HCT116 (cell line): ENCODE data around the gene MEGF10.

Experiments
- ATF3 ChIP-seq: IDR thresholded peaks from 2 replicates; pipeline ENCODE4 v1.6.1; 2012
- EZH2 ChIP-seq: fragments of 200-600 bp; sonication (generic); IDR thresholded peaks from 2 replicates; pipeline ENCODE4 v1.6.1; 2017; ENCODE audit warnings: antibody characterized with exemption, mixed run types
- EZH2phosphoT487 ChIP-seq: fragments of 200-600 bp; IDR thresholded peaks from 2 replicates; pipeline ENCODE4 v1.6.1; 2018; ENCODE audit warnings: antibody characterized with exemption, borderline replicate concordance
- FOSL1 ChIP-seq: IDR thresholded peaks from 2 replicates; pipeline ENCODE4 v1.6.1; 2012; ENCODE audit warnings: low read depth
- POLR2A ChIP-seq: IDR thresholded peaks from 2 replicates; pipeline ENCODE4 v1.7.0; 2011; ENCODE audit warnings: borderline replicate concordance; ENCODE audit not compliant: insufficient read depth, insufficient read length; ENCODE audit errors: extremely low read depth
- RAD21 ChIP-seq: IDR thresholded peaks from 2 replicates; pipeline ENCODE4 v1.6.1; 2012; ENCODE audit warnings: low read depth, mild to moderate bottlenecking
- SIN3A ChIP-seq: IDR thresholded peaks from 2 replicates; pipeline ENCODE4 v1.6.1; 2012; ENCODE audit warnings: low read depth
- TCF7L2 ChIP-seq: IDR thresholded peaks from 2 replicates; pipeline ENCODE4 v1.7.0; 2011; ENCODE audit warnings: borderline replicate concordance, inconsistent platforms; ENCODE audit not compliant: insufficient read depth, insufficient read length; ENCODE audit errors: extremely low read depth
- YY1 ChIP-seq: IDR thresholded peaks from 2 replicates; pipeline ENCODE4 v1.6.1; 2011; ENCODE audit warnings: low read length, low read depth, moderate library complexity, mild to moderate bottlenecking; ENCODE audit not compliant: insufficient replicate concordance; ENCODE audit errors: extremely low read depth
- TF ChIP-seq, protein P1 (sequence below), 3 experiments: fragments of 200-600 bp in 1 of 3; sonication (generic) in 1 of 3; IDR thresholded peaks in 2 of 3; conservative IDR thresholded peaks in 1 of 3; 2 replicates each; pipeline ENCODE4 v1.5.1; 2012 to 2017; ENCODE audit warnings: low read depth in 2 of 3, low read length in 2 of 3, antibody characterized with exemption in 1 of 3, borderline replicate concordance in 1 of 3, control low read depth in 1 of 3, mild to moderate bottlenecking in 1 of 3, mixed read lengths in 1 of 3, mixed run types in 1 of 3, moderate library complexity in 1 of 3; ENCODE audit not compliant: insufficient read depth in 1 of 3
- TF ChIP-seq, protein P2 (sequence below): IDR thresholded peaks from 2 replicates; pipeline ENCODE4 v1.6.1; 2012
- TF ChIP-seq, protein P3 (sequence below): IDR thresholded peaks from 2 replicates; pipeline ENCODE4 v1.6.1; 2011; ENCODE audit warnings: mild to moderate bottlenecking, low read length, moderate library complexity; ENCODE audit not compliant: insufficient replicate concordance; ENCODE audit errors: extremely low read depth

DNA sequence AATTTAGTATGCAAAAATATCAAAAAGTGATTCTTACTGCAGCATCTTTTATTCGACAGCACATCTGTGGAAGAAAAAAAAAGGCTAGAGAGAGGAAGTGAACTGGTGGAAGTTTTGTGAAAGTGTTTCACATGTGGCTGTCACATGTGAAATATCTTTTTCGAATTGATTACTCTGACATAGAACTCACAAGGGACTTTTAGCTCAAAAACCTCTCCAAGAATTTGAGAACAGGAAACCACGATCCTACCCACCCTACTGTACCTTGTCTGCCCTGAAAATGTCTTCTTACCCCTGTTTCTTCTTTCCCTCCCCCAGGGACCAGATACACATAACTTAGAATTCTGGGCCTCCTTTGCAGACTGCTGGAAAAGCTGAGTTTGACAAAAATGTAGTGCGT, 120.4 kb downstream of the MEGF10 start:
- TF ChIP-seq, protein P1, sequence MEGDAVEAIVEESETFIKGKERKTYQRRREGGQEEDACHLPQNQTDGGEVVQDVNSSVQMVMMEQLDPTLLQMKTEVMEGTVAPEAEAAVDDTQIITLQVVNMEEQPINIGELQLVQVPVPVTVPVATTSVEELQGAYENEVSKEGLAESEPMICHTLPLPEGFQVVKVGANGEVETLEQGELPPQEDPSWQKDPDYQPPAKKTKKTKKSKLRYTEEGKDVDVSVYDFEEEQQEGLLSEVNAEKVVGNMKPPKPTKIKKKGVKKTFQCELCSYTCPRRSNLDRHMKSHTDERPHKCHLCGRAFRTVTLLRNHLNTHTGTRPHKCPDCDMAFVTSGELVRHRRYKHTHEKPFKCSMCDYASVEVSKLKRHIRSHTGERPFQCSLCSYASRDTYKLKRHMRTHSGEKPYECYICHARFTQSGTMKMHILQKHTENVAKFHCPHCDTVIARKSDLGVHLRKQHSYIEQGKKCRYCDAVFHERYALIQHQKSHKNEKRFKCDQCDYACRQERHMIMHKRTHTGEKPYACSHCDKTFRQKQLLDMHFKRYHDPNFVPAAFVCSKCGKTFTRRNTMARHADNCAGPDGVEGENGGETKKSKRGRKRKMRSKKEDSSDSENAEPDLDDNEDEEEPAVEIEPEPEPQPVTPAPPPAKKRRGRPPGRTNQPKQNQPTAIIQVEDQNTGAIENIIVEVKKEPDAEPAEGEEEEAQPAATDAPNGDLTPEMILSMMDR (IDR thresholded peaks at IDR 0.05 in 2 of 3, conservative IDR thresholded peaks at IDR 0.05 in 1 of 3; ENCODE audit: borderline replicate concordance in 1 of 3, insufficient read depth in 1 of 3, low read depth in 2 of 3, low read length in 2 of 3), result no peak
- no peak for TF ChIP-seq EZH2
- TF ChIP-seq POLR2A, result no peak
- TF ChIP-seq RAD21, result no peak
- TF ChIP-seq, protein P2, sequence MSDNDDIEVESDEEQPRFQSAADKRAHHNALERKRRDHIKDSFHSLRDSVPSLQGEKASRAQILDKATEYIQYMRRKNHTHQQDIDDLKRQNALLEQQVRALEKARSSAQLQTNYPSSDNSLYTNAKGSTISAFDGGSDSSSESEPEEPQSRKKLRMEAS, result no peak
- TF ChIP-seq, protein P3, sequence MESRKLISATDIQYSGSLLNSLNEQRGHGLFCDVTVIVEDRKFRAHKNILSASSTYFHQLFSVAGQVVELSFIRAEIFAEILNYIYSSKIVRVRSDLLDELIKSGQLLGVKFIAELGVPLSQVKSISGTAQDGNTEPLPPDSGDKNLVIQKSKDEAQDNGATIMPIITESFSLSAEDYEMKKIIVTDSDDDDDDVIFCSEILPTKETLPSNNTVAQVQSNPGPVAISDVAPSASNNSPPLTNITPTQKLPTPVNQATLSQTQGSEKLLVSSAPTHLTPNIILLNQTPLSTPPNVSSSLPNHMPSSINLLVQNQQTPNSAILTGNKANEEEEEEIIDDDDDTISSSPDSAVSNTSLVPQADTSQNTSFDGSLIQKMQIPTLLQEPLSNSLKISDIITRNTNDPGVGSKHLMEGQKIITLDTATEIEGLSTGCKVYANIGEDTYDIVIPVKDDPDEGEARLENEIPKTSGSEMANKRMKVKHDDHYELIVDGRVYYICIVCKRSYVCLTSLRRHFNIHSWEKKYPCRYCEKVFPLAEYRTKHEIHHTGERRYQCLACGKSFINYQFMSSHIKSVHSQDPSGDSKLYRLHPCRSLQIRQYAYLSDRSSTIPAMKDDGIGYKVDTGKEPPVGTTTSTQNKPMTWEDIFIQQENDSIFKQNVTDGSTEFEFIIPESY, result no peak
- TF ChIP-seq EZH2phosphoT487, result no peak
- no peak for TF ChIP-seq TCF7L2
- no peak for TF ChIP-seq YY1
- no peak for TF ChIP-seq FOSL1
- no peak for TF ChIP-seq SIN3A
- TF ChIP-seq ATF3, result no peak
